ENCODE data around the gene TYMP.

- TF ChIP-seq CTCF (IDR thresholded peaks at IDR 0.05): no peak
- no peak for TF ChIP-seq EP300 (IDR thresholded peaks at IDR 0.05)
Measured at GRCh38 chr22:50523806-50524675, 5.8 kb downstream of the TYMP start.
